HUDEP-2 (cell line): Measurements from ENCODE around the gene TMEM109.

ENCODE experiments used
- DNase-seq, 76 experiments: peaks; one replicate each; lab custom pipeline; 2025; ENCODE audit not compliant: unreplicated experiment in 76 of 76; lab: John Stamatoyannopoulos, UW

The TMEM109 gene

GRCh38 chr11:60924906-60925853 lies 11.2 kb downstream of the TMEM109 start:
- no peak for DNase-seq

GRCh38 chr11:60925868-60926267 lies 11.9 kb downstream of the TMEM109 start:
- DNase-seq: no peak

GRCh38 chr11:60926500-60926899 lies 12.5 kb downstream of the TMEM109 start:
- no peak for DNase-seq

GRCh38 chr11:60927061-60927592 lies 13.2 kb downstream of the TMEM109 start:
- no peak for DNase-seq

- no peak for DNase-seq
Measured at GRCh38 chr11:60927600-60927999, 13.6 kb downstream of the TMEM109 start.

- no peak for DNase-seq
Measured at GRCh38 chr11:60928563-60929001, 14.6 kb downstream of the TMEM109 start.

GRCh38 chr11:60929764-60930163 lies 15.8 kb downstream of the TMEM109 start:
- no peak for DNase-seq

GRCh38 chr11:60930394-60930793 lies 16.4 kb downstream of the TMEM109 start:
- no peak for DNase-seq

GRCh38 chr11:60931917-60932316 lies 18.0 kb downstream of the TMEM109 start:
- DNase-seq: no peak

GRCh38 chr11:60932605-60933356 lies 18.8 kb downstream of the TMEM109 start:
- no peak for DNase-seq

- DNase-seq: no peak
Measured at GRCh38 chr11:60933416-60934123, 19.6 kb downstream of the TMEM109 start.

- DNase-seq: no peak
Measured at GRCh38 chr11:60934124-60934789, 20.3 kb downstream of the TMEM109 start.

- DNase-seq: no peak
Measured at GRCh38 chr11:60934790-60935605, 21.0 kb downstream of the TMEM109 start.

GRCh38 chr11:60935676-60936442 lies 21.9 kb downstream of the TMEM109 start:
- DNase-seq: no peak

GRCh38 chr11:60936467-60937143 lies 22.6 kb downstream of the TMEM109 start:
- no peak for DNase-seq

- DNase-seq: no peak
Measured at GRCh38 chr11:60937144-60937527, 23.2 kb downstream of the TMEM109 start.

GRCh38 chr11:60937811-60938210 lies 23.9 kb downstream of the TMEM109 start:
- DNase-seq: no peak

- DNase-seq: no peak
Measured at GRCh38 chr11:60938500-60938899, 24.5 kb downstream of the TMEM109 start.
